DLD1 (cell line): Measurements from ENCODE around the gene TECTA.

Experiments used
- in situ Hi-C: cut with HindIII; loops from 2 replicates; pipeline ENCODE4 v1.10.0; 2017; ENCODE audit warnings: low sequenced_read_pairs

TECTA gene

GRCh38 chr11:121100943-121101342, at the start of gene TECTA:
Gene TECTA, plus strand, starts transcription at chr11:121101243. Its CDS starts 1,423 bp downstream, at chr11:121102666.
- in situ Hi-C loops, result no loop called here

- in situ Hi-C loops, result no loop called here
Measured at GRCh38 chr11:121053244-121053643, 47.8 kb upstream of the TECTA start.

- in situ Hi-C loops, result no loop called here
Measured at GRCh38 chr11:121054266-121054665, 46.8 kb upstream of the TECTA start.

GRCh38 chr11:121055076-121055475, 46.0 kb upstream of the TECTA start:
- in situ Hi-C loops, result no loop called here

- in situ Hi-C loops, result no loop called here
Measured at GRCh38 chr11:121057922-121058321, 43.1 kb upstream of the TECTA start.

GRCh38 chr11:121058941-121059340, 42.1 kb upstream of the TECTA start:
- in situ Hi-C loops, result no loop called here

GRCh38 chr11:121059605-121060004, 41.4 kb upstream of the TECTA start:
- in situ Hi-C loops, result no loop called here

- in situ Hi-C loops, result no loop called here
Measured at GRCh38 chr11:121063728-121064127, 37.3 kb upstream of the TECTA start.

- in situ Hi-C loops, result no loop called here
Measured at GRCh38 chr11:121066623-121067022, 34.4 kb upstream of the TECTA start.

GRCh38 chr11:121067026-121067425, 34.0 kb upstream of the TECTA start:
- in situ Hi-C loops, result no loop called here

GRCh38 chr11:121067453-121067852, 33.6 kb upstream of the TECTA start:
- in situ Hi-C loops, result no loop called here

GRCh38 chr11:121067962-121068647, 32.9 kb upstream of the TECTA start:
- in situ Hi-C loops, result no loop called here

GRCh38 chr11:121068787-121069186, 32.3 kb upstream of the TECTA start:
- in situ Hi-C loops, result no loop called here

GRCh38 chr11:121070951-121071845, 29.8 kb upstream of the TECTA start:
- in situ Hi-C loops, result no loop called here

- in situ Hi-C loops, result no loop called here
Measured at GRCh38 chr11:121071846-121072450, 29.1 kb upstream of the TECTA start.

- in situ Hi-C loops, result no loop called here
Measured at GRCh38 chr11:121081321-121081720, 19.7 kb upstream of the TECTA start.

GRCh38 chr11:121082219-121082618, 18.8 kb upstream of the TECTA start:
- in situ Hi-C loops, result no loop called here

GRCh38 chr11:121082670-121083069, 18.4 kb upstream of the TECTA start:
- in situ Hi-C loops, result no loop called here

- in situ Hi-C loops, result no loop called here
Measured at GRCh38 chr11:121086866-121087265, 14.2 kb upstream of the TECTA start.

- in situ Hi-C loops, result no loop called here
Measured at GRCh38 chr11:121089566-121089965, 11.5 kb upstream of the TECTA start.

- in situ Hi-C loops, result no loop called here
Measured at GRCh38 chr11:121090145-121090721, 10.8 kb upstream of the TECTA start.
